ENCODE data around the gene SLC43A1.

Gene SLC43A1

DNA sequence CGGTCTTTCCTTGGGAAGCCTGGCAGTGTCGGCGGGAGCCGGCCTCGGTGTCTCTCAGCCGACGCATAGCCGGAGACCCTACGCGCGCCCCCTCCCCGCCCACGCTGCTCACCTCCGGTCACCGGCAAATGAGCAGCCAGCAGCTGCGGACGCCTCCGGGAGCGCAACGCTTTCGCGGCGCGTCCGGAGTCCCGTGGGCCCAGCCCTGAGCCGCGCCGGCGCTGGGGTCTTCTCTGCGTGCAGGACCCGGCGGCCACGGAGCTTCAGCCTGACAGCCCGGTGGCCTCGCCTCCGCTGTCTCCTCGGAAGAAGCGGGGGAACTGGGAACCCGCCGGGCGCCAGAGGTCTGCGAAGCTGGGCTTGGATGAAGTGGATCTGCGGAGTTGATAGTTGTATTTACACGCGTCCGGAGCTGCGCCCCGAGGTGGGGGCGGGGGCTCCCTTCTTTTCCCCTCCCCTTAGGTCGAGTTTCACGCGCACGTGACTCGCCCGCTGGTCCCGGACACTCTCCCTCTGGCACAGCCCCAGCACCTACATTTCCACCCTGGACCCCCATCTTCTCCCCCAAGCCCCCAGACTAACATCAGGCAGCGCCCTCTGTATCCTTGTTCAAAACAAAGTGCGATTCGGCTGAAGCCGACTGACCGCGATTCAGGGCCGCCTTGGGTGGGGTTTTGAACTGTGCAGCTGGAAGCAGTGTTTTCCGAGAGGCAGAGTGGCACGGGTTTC lies at the start of gene SLC43A1:
SLC43A1 (minus strand) TSS at position 371 of the 729 bp plus-strand sequence. CDS start 1,591 bp downstream, outside the sequence.
- H3K4me3 ChIP-seq (ENCODE audit: low read length) = peak within 1 kb of the TSS; percentile 88
- TF ChIP-seq ZNF274 (IDR thresholded peaks at IDR 0.05; ENCODE audit: low read depth, low read length) = no peak

DNA sequence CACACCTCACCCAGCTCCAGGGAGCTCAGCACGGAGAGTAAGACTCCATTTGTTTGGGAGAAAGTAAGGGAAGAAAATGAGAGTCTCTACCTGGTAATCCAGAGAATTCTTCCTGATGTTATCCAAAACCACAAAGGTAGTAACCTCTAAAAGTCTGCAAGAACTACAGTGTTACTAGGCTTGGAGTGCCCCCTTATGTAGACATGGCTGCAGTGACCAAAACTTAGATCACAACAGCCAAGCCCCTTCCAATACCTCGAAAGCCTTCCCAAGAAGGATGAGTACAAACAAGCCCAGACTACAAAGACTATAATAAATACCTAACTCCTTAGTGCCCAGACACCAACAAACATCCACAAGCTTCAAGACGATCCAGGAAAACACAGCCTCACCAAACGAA lies 47.1 kb upstream of the SLC43A1 start:
- TF ChIP-seq ZNF274 (IDR thresholded peaks at IDR 0.05; ENCODE audit: low read depth, low read length) = no peak
- no peak overlapping the region for H3K4me3 ChIP-seq (ENCODE audit: low read length)

DNA sequence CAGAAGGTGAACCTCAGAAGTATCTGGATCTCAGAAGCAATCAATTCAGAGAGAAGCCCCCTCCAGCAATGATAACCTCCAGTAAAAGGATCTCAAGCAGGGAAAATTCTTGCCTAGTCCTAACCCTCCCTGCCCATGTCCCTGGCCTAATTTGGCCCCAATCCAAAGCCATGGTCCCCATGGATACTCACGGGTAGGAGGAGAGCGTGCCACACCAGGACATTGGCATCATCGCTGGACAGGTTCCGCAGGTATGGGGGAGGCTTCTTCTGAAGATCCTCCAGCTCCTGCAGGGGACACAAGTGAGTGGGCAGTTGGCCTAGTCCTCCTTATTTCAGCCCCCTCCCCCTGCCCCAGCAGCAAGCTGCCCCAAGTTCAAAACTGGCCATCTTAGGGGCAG lies 44.6 kb upstream of the SLC43A1 start:
- no peak for TF ChIP-seq ZNF274 (IDR thresholded peaks at IDR 0.05; ENCODE audit: low read depth, low read length)
- H3K4me3 ChIP-seq (ENCODE audit: low read length) = no peak overlapping the region

DNA sequence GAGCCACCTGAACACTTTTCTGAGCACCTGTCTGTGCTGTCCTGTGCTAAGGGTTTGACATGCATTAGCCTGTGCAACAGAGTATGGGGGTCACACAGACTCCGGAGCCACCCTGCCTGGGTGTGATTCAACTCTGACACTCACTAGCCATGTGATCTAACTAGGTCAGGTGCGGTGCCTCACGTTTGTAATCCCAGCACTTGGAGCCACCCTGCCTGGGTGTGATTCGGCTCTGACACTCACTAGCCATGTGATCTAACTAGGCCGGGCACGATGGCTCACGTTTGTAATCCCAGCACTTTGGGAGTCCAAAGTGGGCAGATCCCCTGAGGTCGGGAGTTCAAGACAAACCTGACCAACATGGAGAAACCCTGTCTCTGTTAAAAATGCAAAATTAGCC lies 40.5 kb upstream of the SLC43A1 start:
- no peak for TF ChIP-seq ZNF274 (IDR thresholded peaks at IDR 0.05; ENCODE audit: low read depth, low read length)
- no peak overlapping the region for H3K4me3 ChIP-seq (ENCODE audit: low read length)

DNA sequence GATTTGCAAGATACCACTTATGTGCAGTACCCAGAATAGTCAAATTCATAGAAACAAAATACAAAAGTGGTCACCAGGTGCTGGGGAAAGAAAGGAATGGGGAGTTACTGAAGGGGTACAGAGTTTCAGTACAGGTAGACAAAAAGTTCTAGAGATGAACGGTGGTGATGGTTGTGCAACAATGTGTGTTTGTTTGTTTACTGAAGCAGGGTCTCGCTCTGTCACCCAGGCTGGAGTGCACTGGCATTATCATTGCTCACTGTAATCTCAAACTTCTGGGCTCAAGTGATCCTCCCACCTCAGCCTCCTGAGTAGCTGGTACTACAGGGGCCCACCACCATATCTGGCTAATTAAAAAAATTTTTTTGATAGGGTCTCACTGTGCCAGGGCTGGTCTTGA lies 39.9 kb upstream of the SLC43A1 start:
- no peak for TF ChIP-seq ZNF274 (IDR thresholded peaks at IDR 0.05; ENCODE audit: low read depth, low read length)
- H3K4me3 ChIP-seq (ENCODE audit: low read length) = no peak overlapping the region

DNA sequence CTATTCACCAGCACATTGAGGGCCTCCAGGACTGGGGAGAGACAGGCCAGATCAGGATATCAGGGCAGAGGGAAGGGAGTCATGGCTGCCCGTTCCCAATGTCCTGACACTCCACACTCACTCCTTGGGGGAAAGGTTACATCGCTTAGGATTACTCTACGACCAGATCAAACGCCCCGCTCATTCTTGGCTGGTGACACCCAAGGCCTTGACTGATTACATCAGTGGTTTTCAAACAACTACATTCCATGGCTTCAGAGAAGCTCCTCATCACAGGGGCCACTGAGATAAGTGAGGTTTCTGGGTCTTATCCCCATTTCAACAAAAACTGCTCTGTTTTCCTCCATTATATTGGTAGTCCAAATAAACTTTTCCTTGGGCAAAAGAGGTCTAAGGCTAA lies 37.0 kb upstream of the SLC43A1 start:
- H3K4me3 ChIP-seq (ENCODE audit: low read length) = no peak overlapping the region
- no peak for TF ChIP-seq ZNF274 (IDR thresholded peaks at IDR 0.05; ENCODE audit: low read depth, low read length)

DNA sequence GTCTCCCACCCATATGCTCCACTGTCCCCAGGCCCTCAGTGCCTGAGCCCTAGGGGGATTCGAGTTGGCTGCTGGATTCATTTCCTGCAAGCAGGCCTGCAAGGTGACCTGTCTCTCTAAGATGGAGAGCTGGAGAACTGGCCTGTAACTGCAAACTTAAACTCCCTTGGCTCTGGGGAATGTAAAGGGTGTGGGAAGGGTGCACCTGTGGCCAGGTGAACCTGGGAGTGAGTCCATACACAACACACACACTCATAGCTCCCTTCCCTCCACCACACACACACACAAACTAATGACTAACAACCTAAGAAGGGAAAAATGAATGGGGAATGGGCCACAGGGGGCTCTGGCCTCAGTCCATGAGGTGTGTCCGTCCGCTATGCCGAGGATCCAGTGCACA lies 36.4 kb upstream of the SLC43A1 start:
- no peak for TF ChIP-seq ZNF274 (IDR thresholded peaks at IDR 0.05; ENCODE audit: low read depth, low read length)

DNA sequence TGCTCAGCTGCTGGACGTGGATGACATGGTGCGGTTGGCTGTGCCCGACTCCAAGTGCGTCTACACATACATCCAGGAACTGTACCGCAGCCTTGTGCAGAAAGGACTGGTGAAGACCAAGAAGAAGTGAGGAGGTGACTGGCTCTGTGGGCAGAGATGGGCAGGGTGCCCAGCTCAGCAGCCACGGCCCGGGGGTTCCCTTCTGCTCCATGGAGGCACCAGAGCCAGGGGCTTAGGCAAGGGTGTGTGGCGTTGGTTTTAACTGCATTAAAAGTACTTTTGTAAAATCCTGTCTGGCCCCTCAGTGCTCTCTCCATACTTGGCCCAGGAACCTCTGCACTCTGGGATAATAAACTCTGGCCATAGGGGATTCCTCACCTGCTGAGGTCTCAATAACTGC lies 34.5 kb upstream of the SLC43A1 start:
- TF ChIP-seq ZNF274 (IDR thresholded peaks at IDR 0.05; ENCODE audit: low read depth, low read length) = no peak
- no peak overlapping the region for H3K4me3 ChIP-seq (ENCODE audit: low read length)

More for the DNA sequence above, 36.4 kb upstream of the SLC43A1 start:
- H3K4me3 ChIP-seq (ENCODE audit: low read length) = no peak overlapping the region

DNA sequence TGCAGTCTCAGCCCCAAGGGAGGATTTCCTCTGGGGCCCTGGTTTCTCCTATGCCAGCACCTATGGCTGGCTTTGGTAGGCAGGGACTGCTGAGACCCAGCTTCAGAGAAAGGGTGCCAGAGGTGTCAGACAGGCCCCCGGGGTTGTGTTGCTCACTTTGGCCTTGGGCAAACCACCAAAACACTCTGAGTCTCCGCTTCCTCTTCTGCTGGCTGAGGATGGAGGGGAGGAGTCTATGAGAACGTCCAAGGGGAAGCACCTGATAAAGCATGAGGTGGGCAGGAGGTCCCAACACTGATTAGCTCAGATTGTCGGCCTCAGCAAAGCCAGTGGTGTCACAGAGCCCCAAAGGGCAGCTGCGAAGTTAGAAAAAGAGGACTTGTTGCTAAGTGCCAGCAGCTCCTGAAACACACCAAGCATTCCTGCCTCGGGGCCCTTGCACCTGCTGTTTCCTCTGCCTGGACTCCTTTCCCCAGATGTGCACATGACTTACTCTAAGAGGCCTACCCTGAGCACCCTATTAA lies 32.4 kb upstream of the SLC43A1 start:
- H3K4me3 ChIP-seq (ENCODE audit: low read length) = no peak overlapping the region
- no peak for TF ChIP-seq ZNF274 (IDR thresholded peaks at IDR 0.05; ENCODE audit: low read depth, low read length)

DNA sequence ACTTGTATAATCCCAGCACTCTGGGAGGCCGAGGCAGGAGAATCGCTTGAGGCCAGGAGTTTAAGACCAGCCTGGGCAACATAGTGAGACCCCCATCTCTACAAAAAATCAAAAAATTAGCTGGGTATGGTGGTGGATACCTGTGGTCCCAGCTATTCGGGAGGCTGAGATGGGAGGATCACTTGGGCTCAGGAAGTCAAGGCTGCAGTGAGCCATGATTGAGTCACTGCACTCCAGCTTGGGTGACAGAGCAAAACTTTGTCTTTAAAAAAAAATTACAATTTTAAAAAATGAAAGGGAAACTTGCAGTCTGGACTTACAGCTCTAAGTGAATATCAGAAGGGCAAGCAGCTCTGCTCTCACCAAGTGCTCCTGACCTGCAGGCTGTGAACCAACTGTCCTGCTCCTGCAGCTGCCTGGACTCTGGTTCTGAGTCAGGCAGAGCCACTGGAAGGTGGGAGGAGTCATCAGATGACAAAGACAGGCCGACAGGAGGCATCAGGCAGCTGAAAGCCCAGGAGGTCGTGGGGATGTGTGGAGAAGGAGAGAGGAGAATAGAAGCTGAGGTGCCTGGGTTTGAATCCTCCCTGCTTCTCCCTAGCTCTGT lies 31.5 kb upstream of the SLC43A1 start:
- TF ChIP-seq ZNF274 (IDR thresholded peaks at IDR 0.05; ENCODE audit: low read depth, low read length) = no peak
- H3K4me3 ChIP-seq (ENCODE audit: low read length) = no peak overlapping the region

DNA sequence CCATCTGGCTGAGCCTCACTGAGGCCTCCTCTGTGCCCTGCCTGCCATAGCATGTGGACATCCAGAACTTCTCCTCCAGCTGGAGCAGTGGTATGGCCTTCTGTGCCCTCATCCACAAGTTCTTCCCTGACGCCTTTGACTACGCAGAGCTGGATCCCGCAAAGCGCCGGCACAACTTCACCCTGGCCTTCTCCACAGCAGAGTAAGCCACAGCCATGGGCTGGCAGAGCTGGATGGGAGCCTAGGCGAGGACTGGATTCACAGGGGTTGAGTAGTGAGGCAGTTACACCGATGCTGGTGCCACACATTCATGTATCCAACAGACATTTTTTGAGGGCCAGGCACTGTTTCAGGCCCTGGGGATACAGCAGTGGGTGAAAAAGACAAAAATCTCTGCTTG lies 30.9 kb upstream of the SLC43A1 start:
- no peak overlapping the region for H3K4me3 ChIP-seq (ENCODE audit: low read length)
- no peak for TF ChIP-seq ZNF274 (IDR thresholded peaks at IDR 0.05; ENCODE audit: low read depth, low read length)

DNA sequence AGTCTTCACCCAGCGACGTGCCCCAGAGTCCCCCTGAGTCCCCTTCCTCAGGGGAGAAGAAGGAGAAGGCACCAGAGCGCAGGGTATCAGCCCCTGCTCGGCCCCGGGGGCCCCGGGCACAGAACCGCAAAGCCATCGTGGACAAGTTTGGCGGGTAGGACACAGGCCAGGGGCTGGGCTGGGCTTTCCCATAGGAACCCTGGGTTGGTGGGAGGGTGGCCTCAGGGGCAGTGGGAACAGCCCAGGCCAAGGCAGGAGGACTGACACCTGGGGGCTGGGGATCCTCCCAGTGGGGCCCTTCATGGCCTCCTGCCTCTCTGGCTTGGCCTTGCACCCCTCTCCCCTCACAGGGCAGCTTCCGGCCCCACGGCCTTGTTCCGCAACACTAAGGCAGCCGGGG lies 30.4 kb upstream of the SLC43A1 start:
- no peak for TF ChIP-seq ZNF274 (IDR thresholded peaks at IDR 0.05; ENCODE audit: low read depth, low read length)
- no peak overlapping the region for H3K4me3 ChIP-seq (ENCODE audit: low read length)

DNA sequence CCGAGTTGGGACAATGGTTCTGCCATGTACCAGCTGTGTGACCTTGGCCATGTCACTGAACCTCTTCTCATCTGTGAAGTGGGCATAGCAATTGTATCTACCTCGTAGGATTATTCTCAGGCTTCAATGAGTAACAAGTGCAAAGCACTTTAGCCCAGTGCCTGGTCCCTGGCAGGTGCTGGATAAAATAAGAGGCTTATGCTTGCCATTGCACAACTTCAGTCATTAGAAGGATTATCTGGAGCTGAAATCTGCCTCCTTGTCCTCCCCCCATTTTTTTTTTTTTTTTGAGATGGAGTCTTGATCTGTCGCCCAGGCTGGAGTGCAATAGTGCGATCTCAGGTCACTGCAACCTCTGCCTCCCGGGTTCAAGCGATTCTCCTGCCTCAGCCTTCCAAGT lies 29.1 kb upstream of the SLC43A1 start:
- no peak for TF ChIP-seq ZNF274 (IDR thresholded peaks at IDR 0.05; ENCODE audit: low read depth, low read length)
- no peak overlapping the region for H3K4me3 ChIP-seq (ENCODE audit: low read length)

DNA sequence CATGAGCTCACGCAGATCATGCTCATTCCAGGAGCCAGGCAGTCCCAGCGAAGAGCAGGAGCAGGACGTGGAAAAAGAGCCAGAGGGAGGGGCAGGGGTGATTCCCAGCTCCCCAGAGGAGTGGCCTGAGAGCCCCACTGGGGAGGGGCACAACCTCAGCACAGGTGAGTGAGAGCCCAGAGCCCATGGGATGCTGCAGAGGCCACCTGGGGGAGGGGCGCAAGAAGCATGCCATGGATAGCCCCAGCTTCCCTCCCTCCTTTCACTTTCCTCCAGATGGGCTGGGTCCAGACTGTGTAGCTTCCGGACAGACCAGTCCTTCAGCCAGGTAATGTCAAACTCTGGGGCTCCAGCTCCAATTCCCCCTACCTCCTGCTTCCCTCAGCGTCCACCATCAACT lies 28.1 kb upstream of the SLC43A1 start:
- H3K4me3 ChIP-seq (ENCODE audit: low read length) = no peak overlapping the region
- TF ChIP-seq ZNF274 (IDR thresholded peaks at IDR 0.05; ENCODE audit: low read depth, low read length) = no peak

DNA sequence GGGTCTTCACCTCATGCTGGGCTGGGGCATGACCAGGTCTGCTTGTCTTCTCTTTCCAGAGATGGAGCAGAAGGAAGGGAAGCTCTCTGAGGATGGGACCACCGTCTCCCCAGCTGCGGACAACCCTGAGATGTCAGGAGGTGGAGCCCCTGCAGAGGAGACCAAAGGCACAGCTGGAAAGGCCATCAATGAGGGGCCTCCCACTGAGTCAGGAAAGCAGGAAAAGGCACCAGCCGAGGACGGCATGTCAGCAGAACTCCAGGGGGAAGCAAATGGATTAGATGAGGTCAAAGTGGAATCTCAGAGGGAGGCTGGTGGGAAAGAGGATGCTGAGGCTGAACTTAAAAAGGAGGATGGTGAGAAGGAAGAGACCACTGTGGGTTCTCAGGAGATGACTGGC lies 27.1 kb upstream of the SLC43A1 start:
- H3K4me3 ChIP-seq (ENCODE audit: low read length) = no peak overlapping the region
- no peak for TF ChIP-seq ZNF274 (IDR thresholded peaks at IDR 0.05; ENCODE audit: low read depth, low read length)
